Hepatocyte (in vitro differentiated cells): ENCODE results near the gene CRYM. TPM values are rescaled to one million over a fixed set of nuclear protein-coding genes. Genes with fewer than 3 reads are reported as not detected.

ENCODE experiments used
- DNase-seq: peaks from one replicate; pipeline ENCODE4 v3.0.0-alpha.2; 2016; ENCODE audit warnings: low spot score
- H2AFZ ChIP-seq: fragments of 200-600 bp; sonication (generic); 2 replicates; pipeline ENCODE4 v1.6.0; 2016; ENCODE audit warnings: antibody characterized with exemption, mild to moderate bottlenecking
- H3K27ac ChIP-seq: fragments of 200-600 bp; sonication (generic); 2 replicates; pipeline ENCODE4 v1.5.1; 2016; ENCODE audit warnings: mild to moderate bottlenecking
- H3K27me3 ChIP-seq: fragments of 200-600 bp; sonication (generic); 2 replicates; pipeline ENCODE4 v1.6.1; 2016
- H3K36me3 ChIP-seq: fragments of 200-600 bp; sonication (generic); replicated peaks from 2 replicates; pipeline ENCODE4 v1.5.1; 2016; ENCODE audit warnings: low read depth; ENCODE audit not compliant: insufficient read depth
- H3K4me1 ChIP-seq: fragments of 200-600 bp; sonication (generic); 2 replicates; pipeline ENCODE4 v1.5.1; 2016; ENCODE audit warnings: mild to moderate bottlenecking, moderate library complexity; ENCODE audit not compliant: insufficient read depth
- H3K4me2 ChIP-seq: fragments of 200-600 bp; sonication (generic); 2 replicates; pipeline ENCODE4 v1.6.0; 2016
- H3K4me3 ChIP-seq: fragments of 200-600 bp; sonication (generic); 2 replicates; pipeline ENCODE4 v1.5.1; 2016; ENCODE audit warnings: mild to moderate bottlenecking
- H3K79me2 ChIP-seq: fragments of 200-600 bp; sonication (generic); 2 replicates; pipeline ENCODE4 v1.6.0; 2017; ENCODE audit warnings: mild to moderate bottlenecking
- H3K9me2 ChIP-seq: fragments of 200-600 bp; sonication (generic); replicated peaks from 2 replicates; pipeline ENCODE4 v1.6.0; 2017; ENCODE audit warnings: mild to moderate bottlenecking; ENCODE audit not compliant: insufficient read depth
- H3K9me3 ChIP-seq: fragments of 200-600 bp; sonication (generic); 2 replicates; pipeline ENCODE4 v1.5.1; 2016; ENCODE audit warnings: low read depth, mild to moderate bottlenecking
- H4K20me1 ChIP-seq: fragments of 200-600 bp; sonication (generic); 2 replicates; pipeline ENCODE4 v1.6.0; 2016; ENCODE audit warnings: mild to moderate bottlenecking; ENCODE audit not compliant: insufficient read depth, poor library complexity, severe bottlenecking
- CTCF ChIP-seq: fragments of 200-600 bp; sonication (generic); IDR thresholded peaks from 2 replicates; pipeline ENCODE4 v1.5.1; 2016; ENCODE audit warnings: antibody characterized with exemption, mild to moderate bottlenecking; ENCODE audit not compliant: poor library complexity
- EZH2 ChIP-seq: fragments of 200-600 bp; sonication (generic); IDR thresholded peaks from 2 replicates; pipeline ENCODE4 v1.6.1; 2016; ENCODE audit warnings: antibody characterized with exemption, mild to moderate bottlenecking, borderline replicate concordance
- EZH2phosphoT487 ChIP-seq: fragments of 200-600 bp; sonication (generic); IDR thresholded peaks from one replicate; pipeline ENCODE4 v1.6.1; 2018; ENCODE audit warnings: antibody characterized with exemption, mild to moderate bottlenecking, low read depth, moderate library complexity; ENCODE audit not compliant: unreplicated experiment, severe bottlenecking
- WGBS: methylation state at CpG from one replicate; pipeline ENCODE4 v1.1.6; 2016; ENCODE audit warnings: low lambda C conversion rate; ENCODE audit errors: missing lambda C conversion rate; 5-methylcytosine and 5-hydroxymethylcytosine counted together
- polyA plus RNA-seq: library from polyadenylated mRNA; unstranded; fragments of >200 nt; fragmentation: Nextera tagmentation; extraction: Ambion mirVana; gene quantifications from 2 replicates; pipeline ENCODE4 v1.2.1, GENCODE V29; 2016
- total RNA-seq: library from RNA; depleted of rRNA; stranded (reverse); fragments of >200 nt; gene quantifications from 2 replicates; pipeline ENCODE4 v1.2.3, GENCODE V29; 2014

The CRYM gene
- total and polyA plus RNA-seq, 2 experiments from 2014 or later = 5.7 to 6.3 TPM

DNA sequence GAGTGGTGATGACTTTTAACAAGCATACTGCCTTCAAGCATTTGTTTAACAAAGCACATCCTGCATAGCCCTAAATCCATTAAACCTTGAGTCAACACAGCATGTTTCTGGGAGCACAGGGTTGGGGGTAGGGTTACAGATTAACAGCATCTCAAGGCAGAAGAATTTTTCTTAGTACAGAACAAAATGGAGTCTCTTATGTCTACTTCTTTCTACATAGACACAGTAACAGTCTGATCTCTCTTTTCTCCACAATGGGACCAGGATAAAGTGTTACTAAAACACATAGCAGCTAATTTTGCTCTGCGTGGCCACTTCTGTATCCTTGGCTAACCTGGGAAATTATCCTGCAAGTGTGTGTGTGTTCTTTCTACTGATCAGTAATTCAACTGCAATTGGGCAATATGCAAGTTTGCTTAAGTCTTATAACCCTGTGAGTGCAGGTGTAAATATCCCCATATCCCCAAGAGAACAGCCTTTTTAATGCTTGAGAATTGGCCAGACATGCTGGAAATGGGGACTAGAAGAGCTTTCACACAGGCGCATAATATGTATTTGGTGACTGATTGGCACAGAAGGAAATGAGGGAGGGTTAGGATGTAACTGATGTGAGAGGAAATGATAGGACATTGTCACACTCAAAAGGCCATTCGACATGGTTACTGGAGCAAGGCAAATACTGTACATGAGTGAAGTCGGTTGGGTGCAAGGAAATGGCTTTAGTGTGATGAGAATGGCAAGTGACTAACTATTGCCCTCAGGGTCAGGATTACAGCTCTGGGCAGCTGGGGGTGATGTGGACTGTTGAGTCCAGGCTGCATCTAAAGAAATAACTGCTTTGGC is 55.4 kb downstream of the CRYM start:
- H3K4me2 ChIP-seq = peak overlapping the region; percentile 56
- no peaks in the 10 kb centered on the region for H3K36me3 ChIP-seq
- 56% methylated on average over 4 of the region's 4 CpGs for WGBS
- H3K4me1 ChIP-seq = peaks cover 14% of the 10 kb centered on the region
- peak overlapping the region; percentile 89 for H3K27ac ChIP-seq
- no peaks in the 10 kb centered on the region for H3K27me3 ChIP-seq
- H3K4me3 ChIP-seq = no peak overlapping the region
- H2AFZ ChIP-seq = peak overlapping the region; percentile 41
- no peaks in the 10 kb centered on the region for H3K79me2 ChIP-seq
- DNase-seq = no peak
- TF ChIP-seq EZH2 (no peak), CTCF (no peak)
- H4K20me1 ChIP-seq = no peaks in the 10 kb centered on the region
- H3K9me2 ChIP-seq = no peaks in the 10 kb centered on the region
- no peaks in the 10 kb centered on the region for H3K9me3 ChIP-seq

GRCh38 chr16:21219551-21219950 is 58.5 kb downstream of the CRYM start:
- H2AFZ ChIP-seq = no peak overlapping the region
- H3K4me3 ChIP-seq = no peak overlapping the region
- H3K9me2 ChIP-seq = no peaks in the 10 kb centered on the region
- no peak overlapping the region for H3K27ac ChIP-seq
- no peak overlapping the region for H3K4me2 ChIP-seq
- no peak for TF ChIP-seq EZH2phosphoT487
- TF ChIP-seq CTCF = no peak
- no peaks in the 10 kb centered on the region for H3K79me2 ChIP-seq
- H4K20me1 ChIP-seq = no peaks in the 10 kb centered on the region
- 97% methylated on average over 2 of the region's 2 CpGs for WGBS
- no peaks in the 10 kb centered on the region for H3K9me3 ChIP-seq
- peaks cover 14% of the 10 kb centered on the region for H3K4me1 ChIP-seq
- no peak for DNase-seq
- no peaks in the 10 kb centered on the region for H3K27me3 ChIP-seq
- H3K36me3 ChIP-seq = no peaks in the 10 kb centered on the region

- H3K27ac ChIP-seq = no peak overlapping the region
- H3K27me3 ChIP-seq = no peaks in the 10 kb centered on the region
- no peaks in the 10 kb centered on the region for H3K9me3 ChIP-seq
- H3K4me2 ChIP-seq = no peak overlapping the region
- 57% methylated on average over 7 of the region's 7 CpGs for WGBS
- peaks cover 6% of the 10 kb centered on the region for H3K4me1 ChIP-seq
- no peaks in the 10 kb centered on the region for H3K79me2 ChIP-seq
- H3K4me3 ChIP-seq = no peak overlapping the region
- H3K9me2 ChIP-seq = no peaks in the 10 kb centered on the region
- no peak for DNase-seq
- H3K36me3 ChIP-seq = no peaks in the 10 kb centered on the region
- no peak for TF ChIP-seq CTCF
- TF ChIP-seq EZH2phosphoT487 = no peak
- TF ChIP-seq EZH2 = no peak
- H2AFZ ChIP-seq = no peak overlapping the region
- no peaks in the 10 kb centered on the region for H4K20me1 ChIP-seq
These were observed 59.9 kb downstream of the CRYM start for GRCh38 chr16:21218153-21218552.
